HEK293 (cell line): Measurements from ENCODE around the gene UFC1.

ENCODE experiments used
- CTCF ChIA-PET: fragments of 350-600 bp; formaldehyde crosslinking; extraction: SDS; loops from one replicate; lab custom pipeline; 2021; ENCODE audit warnings: antibody characterized with exemption; lab: Yijun Ruan, JAX
- POLR2A ChIA-PET: fragments of 300-600 bp; formaldehyde crosslinking; extraction: SDS; loops from one replicate; lab custom pipeline; 2020; ENCODE audit warnings: antibody characterized with exemption, inconsistent platforms; lab: Yijun Ruan, JAX
- H3K27ac ChIP-seq: fragments of 200-500 bp; sonication (Bioruptor generic); 2 replicates; pipeline ENCODE4 v1.5.1; 2014; ENCODE audit warnings: low read depth, low read length, control low read depth, inconsistent platforms; ENCODE audit errors: extremely low read depth
- H3K36me3 ChIP-seq, 2 experiments: fragments of 200-500 bp in 1 of 2; sonication (Bioruptor generic) in 1 of 2; 1 replicate in 1 of 2; 2 replicates in 1 of 2; pipeline ENCODE4 v1.5.1; 2014 to 2017; ENCODE audit warnings: inconsistent platforms in 2 of 2, low read length in 2 of 2; ENCODE audit not compliant: control insufficient read depth in 2 of 2, insufficient read depth in 1 of 2
- H3K4me1 ChIP-seq: fragments of 200-500 bp; sonication (Bioruptor generic); 2 replicates; pipeline ENCODE4 v1.5.1; 2014; ENCODE audit warnings: mild to moderate bottlenecking, low read length, inconsistent platforms; ENCODE audit not compliant: control insufficient read depth, insufficient read depth
- H3K4me3 ChIP-seq: 2 replicates; pipeline ENCODE4 v1.5.1; 2011; ENCODE audit warnings: low read depth, mild to moderate bottlenecking, control low read depth, low read length, moderate library complexity
- H3K9me3 ChIP-seq: fragments of 200-500 bp; sonication (Bioruptor generic); 2 replicates; pipeline ENCODE4 v1.5.1; 2014; ENCODE audit warnings: low read depth, low read length, inconsistent platforms; ENCODE audit not compliant: control insufficient read depth, insufficient read depth
- GFI1B ChIP-seq: fragments of 450-650 bp; formaldehyde crosslinking; IDR thresholded peaks from 2 replicates; pipeline ENCODE4 v1.5.1; 2016; ENCODE audit warnings: missing biosample characterization, missing genetic modification characterization
- OVOL3 ChIP-seq: fragments of 450-650 bp; formaldehyde crosslinking; IDR thresholded peaks from 2 replicates; pipeline ENCODE4 v1.5.1; 2016; ENCODE audit warnings: missing biosample characterization, missing genetic modification characterization
- SP3 ChIP-seq: fragments of 450-650 bp; formaldehyde crosslinking; IDR thresholded peaks from 2 replicates; pipeline ENCODE4 v1.5.1; 2016; ENCODE audit warnings: missing biosample characterization, missing genetic modification characterization
- YY1 ChIP-seq: fragments of 450-650 bp; formaldehyde crosslinking; IDR thresholded peaks from 2 replicates; pipeline ENCODE4 v1.5.1; 2018; ENCODE audit warnings: missing biosample characterization, missing genetic modification characterization
- ZBTB1 ChIP-seq: fragments of 450-650 bp; formaldehyde crosslinking; IDR thresholded peaks from 2 replicates; pipeline ENCODE4 v1.5.1; 2016; ENCODE audit warnings: missing biosample characterization, missing genetic modification characterization
- ZFP41 ChIP-seq: fragments of 450-650 bp; formaldehyde crosslinking; IDR thresholded peaks from 2 replicates; pipeline ENCODE4 v1.5.1; 2016; ENCODE audit warnings: missing biosample characterization, missing genetic modification characterization, borderline replicate concordance
- ZNF140 ChIP-seq: fragments of 450-650 bp; formaldehyde crosslinking; IDR thresholded peaks from 2 replicates; pipeline ENCODE4 v1.5.1; 2016; ENCODE audit warnings: missing biosample characterization, missing genetic modification characterization
- ZNF571 ChIP-seq: fragments of 450-650 bp; formaldehyde crosslinking; IDR thresholded peaks from 2 replicates; pipeline ENCODE4 v1.5.0; 2017; ENCODE audit warnings: missing biosample characterization, missing genetic modification characterization
- ZNF664 ChIP-seq: fragments of 450-650 bp; formaldehyde crosslinking; IDR thresholded peaks from 2 replicates; pipeline ENCODE4 v1.5.1; 2016; ENCODE audit warnings: missing biosample characterization, missing genetic modification characterization
- ZNF704 ChIP-seq: fragments of 450-650 bp; formaldehyde crosslinking; IDR thresholded peaks from 2 replicates; pipeline ENCODE4 v1.5.1; 2016; ENCODE audit warnings: missing biosample characterization, missing genetic modification characterization
- ZNF830 ChIP-seq: fragments of 450-650 bp; IDR thresholded peaks from 2 replicates; pipeline ENCODE4 v1.5.0; 2018; ENCODE audit warnings: missing biosample characterization, missing genetic modification characterization, low read depth, mild to moderate bottlenecking, moderate library complexity
- TF ChIP-seq, protein P1 (sequence below): fragments of 450-650 bp; formaldehyde crosslinking; IDR thresholded peaks from 2 replicates; pipeline ENCODE4 v1.5.1; 2016; ENCODE audit warnings: missing biosample characterization, missing genetic modification characterization

UFC1 gene

DNA sequence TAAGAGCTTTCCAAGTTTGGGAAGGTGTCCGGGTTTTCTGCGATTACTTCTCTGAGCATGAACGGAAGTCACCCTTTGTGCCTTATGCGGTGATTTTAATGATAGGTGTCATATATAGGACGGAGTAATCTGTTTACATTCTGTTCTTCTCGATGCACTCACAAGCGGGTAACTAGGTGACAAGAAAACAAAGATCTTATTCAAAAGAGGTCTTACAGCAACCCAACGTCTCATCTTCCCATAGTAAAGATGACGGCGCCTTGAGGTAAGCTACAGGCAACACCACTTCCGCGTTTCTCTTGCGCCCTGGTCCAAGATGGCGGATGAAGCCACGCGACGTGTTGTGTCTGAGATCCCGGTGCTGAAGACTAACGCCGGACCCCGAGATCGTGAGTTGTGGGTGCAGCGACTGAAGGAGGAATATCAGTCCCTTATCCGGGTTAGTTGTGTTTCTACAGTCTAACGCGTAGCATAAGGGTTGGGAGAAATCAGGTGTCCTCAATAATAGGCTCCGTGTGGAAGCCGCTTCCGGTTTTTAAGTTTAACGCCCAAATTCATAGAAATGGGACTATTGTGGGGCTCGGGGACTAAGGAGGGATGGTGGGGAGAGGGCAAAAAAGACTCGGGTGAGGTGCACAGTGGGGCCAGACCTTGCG, at the start of gene UFC1 (continued):
- TF ChIP-seq, protein P1, sequence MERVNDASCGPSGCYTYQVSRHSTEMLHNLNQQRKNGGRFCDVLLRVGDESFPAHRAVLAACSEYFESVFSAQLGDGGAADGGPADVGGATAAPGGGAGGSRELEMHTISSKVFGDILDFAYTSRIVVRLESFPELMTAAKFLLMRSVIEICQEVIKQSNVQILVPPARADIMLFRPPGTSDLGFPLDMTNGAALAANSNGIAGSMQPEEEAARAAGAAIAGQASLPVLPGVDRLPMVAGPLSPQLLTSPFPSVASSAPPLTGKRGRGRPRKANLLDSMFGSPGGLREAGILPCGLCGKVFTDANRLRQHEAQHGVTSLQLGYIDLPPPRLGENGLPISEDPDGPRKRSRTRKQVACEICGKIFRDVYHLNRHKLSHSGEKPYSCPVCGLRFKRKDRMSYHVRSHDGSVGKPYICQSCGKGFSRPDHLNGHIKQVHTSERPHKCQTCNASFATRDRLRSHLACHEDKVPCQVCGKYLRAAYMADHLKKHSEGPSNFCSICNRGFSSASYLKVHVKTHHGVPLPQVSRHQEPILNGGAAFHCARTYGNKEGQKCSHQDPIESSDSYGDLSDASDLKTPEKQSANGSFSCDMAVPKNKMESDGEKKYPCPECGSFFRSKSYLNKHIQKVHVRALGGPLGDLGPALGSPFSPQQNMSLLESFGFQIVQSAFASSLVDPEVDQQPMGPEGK (tag by site-specific recombination): no peak; the same call in 1 of the 2 replicates
- TF ChIP-seq, all 188 proteins: peak for 75

- no peak overlapping the region for H3K4me3 ChIP-seq
- H3K36me3 ChIP-seq: peaks cover 6 to 15% of the 10 kb centered on the region in 2 experiments; a peak in 2 of 3 replicates
- H3K9me3 ChIP-seq: no peaks in the 10 kb centered on the region
- CTCF ChIA-PET: no interaction called here
- no peak overlapping the region for H3K27ac ChIP-seq
- no peaks in the 10 kb centered on the region for H3K4me1 ChIP-seq
- TF ChIP-seq ZNF664 (tag by site-specific recombination) (peak; percentile 46; the same call in 1 of the 2 replicates), ZFP41 (tag by site-specific recombination) (no peak), OVOL3 (tag by site-specific recombination) (no peak)
- TF ChIP-seq, all 188 proteins: peak for 1
- POLR2A ChIA-PET: no interaction called here
These were observed 47.3 kb upstream of the UFC1 start for GRCh38 chr1:161106431-161106830.

DNA sequence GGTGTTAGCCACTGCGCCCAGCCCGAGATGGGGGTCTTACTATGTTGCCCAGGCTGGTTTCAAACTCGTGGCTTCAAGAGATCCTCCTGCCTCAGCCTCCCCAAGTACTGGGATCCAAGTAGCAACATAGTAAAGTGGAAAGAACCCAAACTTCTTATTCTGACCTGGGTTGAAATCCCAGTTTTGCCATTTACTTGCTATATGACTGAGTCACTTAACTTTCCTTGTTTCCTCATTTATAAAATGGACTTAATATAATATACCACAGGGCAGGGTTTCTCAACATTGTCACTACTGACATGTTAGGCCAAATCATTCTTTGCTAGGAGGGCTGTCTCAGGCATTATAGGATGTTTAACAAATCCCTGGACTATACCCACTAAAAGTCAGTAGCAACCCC, 42.7 kb upstream of the UFC1 start:
- no peak overlapping the region for H3K27ac ChIP-seq
- H3K4me3 ChIP-seq: no peak overlapping the region
- ChIA-PET CTCF (no interaction called here), POLR2A (no interaction called here)
- H3K9me3 ChIP-seq: no peaks in the 10 kb centered on the region
- TF ChIP-seq GFI1B (no peak), ZBTB1 (tag by site-specific recombination) (no peak)
- 0 out of 2 replicates have a peak, but pooled peaks cover 2% of the 10 kb centered on the region for H3K4me1 ChIP-seq
- peaks cover 3 to 9% of the 10 kb centered on the region in 2 experiments; a peak in 2 of 3 replicates for H3K36me3 ChIP-seq

DNA sequence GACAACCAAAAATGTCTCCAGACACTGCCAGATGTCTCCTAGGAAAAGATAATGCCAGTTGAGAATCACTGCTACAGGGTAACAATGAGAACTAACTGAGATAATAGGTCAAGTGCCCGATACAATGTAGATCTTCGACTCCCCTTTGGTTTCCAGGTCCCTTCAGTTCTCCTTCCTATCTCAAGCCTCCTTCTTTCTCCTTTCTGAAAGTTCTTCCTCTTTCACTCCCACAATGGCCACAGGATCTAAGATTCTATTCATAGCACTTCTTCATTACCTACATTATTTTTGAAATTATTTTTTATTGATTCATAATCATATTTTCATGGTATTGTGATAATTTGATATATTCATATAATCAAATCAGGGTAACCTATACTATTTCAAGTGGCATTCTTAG, 42.3 kb upstream of the UFC1 start:
- no peaks in the 10 kb centered on the region for H3K9me3 ChIP-seq
- ChIA-PET POLR2A (no interaction called here), CTCF (interaction anchor here (1.6 kb wide), 1 partner anchor 13 kb away, joined by 5 read pairs; the partner anchor contains the start of gene KLHDC9)
- H3K4me1 ChIP-seq: 0 out of 2 replicates have a peak, but pooled peaks cover 2% of the 10 kb centered on the region
- no peak for TF ChIP-seq SP3 (tag by site-specific recombination)
- TF ChIP-seq ZNF571 (tag by site-specific recombination): no peak
- TF ChIP-seq YY1: no peak
- TF ChIP-seq ZNF830 (tag by site-specific recombination): no peak
- peaks cover 3 to 9% of the 10 kb centered on the region in 2 experiments; a peak in 2 of 3 replicates for H3K36me3 ChIP-seq
- no peak overlapping the region for H3K27ac ChIP-seq
- H3K4me3 ChIP-seq: no peak overlapping the region

GRCh38 chr1:161113915-161114314, 39.9 kb upstream of the UFC1 start:
- Histone ChIP-seq H3K27ac (no peak overlapping the region), H3K9me3 (no peaks in the 10 kb centered on the region), H3K4me1 (peaks cover 3% of the 10 kb centered on the region; the same call in 1 of the 2 replicates), H3K4me3 (no peak overlapping the region), H3K36me3 (peaks cover 0 to 10% of the 10 kb centered on the region in 2 experiments; a peak in 2 of 3 replicates)
- POLR2A ChIA-PET: no interaction called here
- no peak for TF ChIP-seq ZNF140 (tag by site-specific recombination)
- no peak for TF ChIP-seq ZNF704
- CTCF ChIA-PET: interaction anchor here (1.2 kb wide), 1 partner anchor 23 kb away, joined by 3 read pairs; no protein-coding TSS in a partner anchor
